ENCODE measurements around the gene TMEM269.
A peak's percentile ranks its signal among the peaks of the same experiment; 100 is the strongest.

The TMEM269 gene
- 0.48 to 0.84 reads per million in 2 donors for total RNA-seq

- DNase-seq = peak; percentile 13
Observed at GRCh38 chr1:42784946-42785693, at the start of gene TMEM269. TMEM269 (plus strand) TSS chr1:42784991; CDS start chr1:42789894, 4,903 bp downstream.

DNA sequence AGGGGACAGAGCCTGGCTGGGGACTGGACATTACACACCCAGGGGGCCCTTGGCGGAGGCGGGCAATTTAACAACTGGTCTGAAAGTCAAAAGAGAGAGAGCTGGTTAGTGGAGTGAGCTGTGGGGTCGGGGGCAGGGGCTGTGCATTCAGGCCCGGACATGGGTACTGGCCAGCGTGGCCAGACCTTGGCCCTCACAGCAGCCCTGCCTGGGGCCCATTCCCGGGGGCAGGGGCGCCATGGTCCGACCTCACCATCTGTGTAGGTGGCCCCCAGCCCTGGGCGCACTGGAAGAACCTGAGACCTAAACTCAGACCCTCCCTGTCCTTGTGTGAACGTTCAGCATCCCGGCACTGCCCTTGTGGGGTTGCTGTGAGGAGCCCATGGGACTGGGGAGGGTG lies 49.7 kb upstream of the TMEM269 start:
- DNase-seq = no peak

GRCh38 chr1:42735477-42736105 lies 49.2 kb upstream of the TMEM269 start:
- DNase-seq = no peak

DNA sequence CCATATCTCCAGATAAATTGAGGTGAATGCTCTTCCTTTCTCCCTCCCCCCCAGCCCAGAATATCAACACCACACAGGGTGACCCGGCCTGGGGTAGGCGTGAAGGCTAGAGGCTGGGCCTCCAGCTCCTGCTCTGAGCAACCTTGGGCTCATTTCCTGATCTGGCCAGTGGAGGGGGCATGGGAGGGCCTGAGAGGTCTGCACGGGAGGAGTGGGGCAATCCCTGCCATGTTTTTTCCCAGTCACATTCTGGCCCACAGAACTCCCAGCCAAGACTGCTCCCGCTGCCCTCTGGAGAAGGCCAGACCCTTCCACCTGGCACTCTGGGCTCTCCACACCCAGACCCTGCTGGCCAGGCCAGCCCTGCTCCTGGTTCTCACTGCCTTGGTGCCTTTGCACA lies 48.6 kb upstream of the TMEM269 start:
- DNase-seq = no peak

DNA sequence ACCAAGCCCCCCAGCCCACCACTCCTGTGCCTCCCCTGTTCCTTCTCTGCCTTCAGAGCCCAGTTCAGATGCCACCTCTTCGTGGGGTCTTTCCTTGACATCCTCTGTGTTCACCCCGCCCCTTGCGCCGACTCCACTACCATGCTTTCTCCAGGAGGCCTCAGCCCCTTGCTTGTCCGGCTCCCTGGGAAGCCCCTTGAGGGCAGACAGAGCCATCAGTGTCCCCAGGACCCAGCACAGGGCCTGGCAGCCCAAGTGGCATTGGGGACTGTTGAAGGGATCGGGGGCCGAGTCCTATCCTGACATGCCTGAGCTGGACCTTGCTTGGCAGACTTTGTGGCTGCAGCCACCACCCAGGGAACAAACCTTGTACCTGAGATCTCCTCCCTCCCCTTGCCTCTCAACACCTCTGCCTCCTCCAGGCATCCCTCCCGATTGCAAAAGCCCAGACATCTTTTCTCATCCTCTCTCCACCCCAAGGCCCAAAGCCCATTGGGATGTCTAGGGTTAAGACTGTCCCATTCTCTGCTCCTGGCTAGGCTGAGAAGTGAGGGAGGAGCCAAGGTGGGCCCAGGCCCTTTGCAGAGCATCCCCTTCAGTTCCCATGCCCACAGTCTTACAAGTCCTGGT lies 48.1 kb upstream of the TMEM269 start:
- no peak for DNase-seq

DNA sequence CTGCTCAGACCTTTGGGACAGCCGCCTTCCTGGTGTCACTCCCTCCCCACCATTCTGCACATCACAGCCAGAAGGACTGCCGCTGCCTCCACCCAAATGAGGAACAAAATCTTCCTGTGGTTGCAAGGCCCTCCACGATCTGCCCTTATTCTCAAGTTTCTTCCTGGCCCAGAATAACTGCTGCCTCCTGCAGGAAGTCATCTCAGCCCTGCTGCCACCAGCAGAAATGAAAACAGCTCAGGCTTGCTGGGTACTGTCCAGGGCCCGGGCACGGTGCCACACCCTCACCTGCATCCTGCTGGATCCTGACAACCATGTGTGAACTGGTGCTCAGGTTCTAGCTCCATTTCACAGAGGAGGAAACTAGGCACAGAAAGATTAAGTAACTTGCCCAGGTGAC lies 47.5 kb upstream of the TMEM269 start:
- DNase-seq = no peak

DNA sequence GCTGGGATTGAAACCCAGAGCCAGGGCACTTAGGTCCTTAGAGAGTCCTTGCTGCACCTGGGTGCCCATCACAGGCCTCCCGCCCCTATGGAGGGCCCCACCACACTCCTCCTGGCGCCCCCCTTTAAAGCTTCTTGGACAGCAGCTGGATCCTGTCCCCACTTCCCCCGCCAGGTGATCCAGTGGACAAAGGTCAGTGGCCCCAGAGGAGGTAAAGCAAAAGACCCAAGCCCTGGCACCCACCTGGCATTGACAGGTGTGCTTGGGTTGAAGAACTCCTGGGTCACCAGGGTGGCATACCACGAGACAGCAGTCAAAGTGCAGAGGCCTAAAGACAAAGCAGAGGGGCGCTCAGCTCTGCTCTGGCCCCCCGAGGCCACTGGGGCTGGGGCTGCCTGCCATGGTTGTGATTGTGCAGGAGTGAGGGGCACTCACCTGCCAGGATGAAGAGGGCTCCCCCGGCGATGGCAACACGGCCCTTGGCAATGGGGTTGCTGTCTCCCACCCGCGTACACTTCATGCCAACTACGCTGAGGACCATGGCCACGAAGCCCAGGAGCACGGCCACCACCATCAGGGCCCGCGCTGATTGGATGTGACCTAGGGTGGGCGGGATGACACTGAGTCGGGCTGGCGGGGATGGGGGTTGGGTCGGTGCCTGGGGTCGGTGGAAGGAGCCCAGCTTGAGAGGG lies 46.7 kb upstream of the TMEM269 start:
- no peak for DNase-seq

- no peak for DNase-seq
Observed at GRCh38 chr1:42738678-42739226, 46.0 kb upstream of the TMEM269 start.

- no peak for DNase-seq
Observed at GRCh38 chr1:42739753-42740700, 44.8 kb upstream of the TMEM269 start, which contains the start of gene CLDN19. CLDN19 (minus strand) TSS chr1:42740236; CDS start chr1:42740063, 173 bp downstream.

DNA sequence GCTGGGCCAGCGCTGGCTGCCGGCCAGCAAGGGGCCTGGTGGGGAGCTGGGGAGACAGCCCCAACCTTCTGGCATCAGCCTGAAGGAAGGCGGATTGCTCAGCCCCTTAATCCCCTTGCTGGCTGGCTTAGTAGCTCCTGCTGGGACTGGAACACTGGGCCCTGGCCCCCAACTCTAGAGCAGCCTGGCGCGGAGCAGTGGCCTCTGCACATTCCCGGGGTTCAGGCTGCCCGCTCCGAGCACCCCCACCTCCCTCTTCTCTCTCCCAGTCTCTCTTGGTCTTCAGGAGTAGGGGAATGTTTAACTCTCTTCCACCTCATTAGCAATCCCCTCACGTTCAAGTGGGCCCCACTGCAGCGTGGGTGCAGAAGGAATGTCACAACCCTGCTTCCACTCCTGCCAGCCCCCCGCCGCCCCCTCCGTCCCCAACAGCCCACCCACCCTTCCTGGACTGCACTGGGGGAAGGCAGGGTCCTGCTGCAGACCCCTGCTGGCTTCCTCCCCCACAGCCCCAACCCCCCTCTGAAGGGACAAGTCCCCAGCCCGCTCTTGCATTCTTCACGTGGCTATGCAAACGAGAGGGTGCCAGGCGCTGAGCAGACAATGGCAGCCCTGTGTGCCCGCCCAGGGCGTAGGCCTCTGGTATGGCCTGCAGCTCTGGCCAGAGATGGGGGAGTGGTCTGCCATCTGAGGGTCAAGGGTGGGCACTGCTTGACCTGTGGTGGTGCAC lies 43.8 kb upstream of the TMEM269 start:
- DNase-seq = no peak

- no peak for DNase-seq
Observed at GRCh38 chr1:42741706-42742105, 43.1 kb upstream of the TMEM269 start.

- DNase-seq = no peak
Observed at GRCh38 chr1:42742141-42742540, 42.6 kb upstream of the TMEM269 start.

- DNase-seq = no peak
Observed at GRCh38 chr1:42742617-42743316, 42.0 kb upstream of the TMEM269 start.

GRCh38 chr1:42743317-42744147 lies 41.3 kb upstream of the TMEM269 start:
- no peak for DNase-seq

- no peak for DNase-seq
Observed at GRCh38 chr1:42744148-42744413, 40.7 kb upstream of the TMEM269 start.

GRCh38 chr1:42745851-42746250 lies 38.9 kb upstream of the TMEM269 start:
- DNase-seq = no peak

DNA sequence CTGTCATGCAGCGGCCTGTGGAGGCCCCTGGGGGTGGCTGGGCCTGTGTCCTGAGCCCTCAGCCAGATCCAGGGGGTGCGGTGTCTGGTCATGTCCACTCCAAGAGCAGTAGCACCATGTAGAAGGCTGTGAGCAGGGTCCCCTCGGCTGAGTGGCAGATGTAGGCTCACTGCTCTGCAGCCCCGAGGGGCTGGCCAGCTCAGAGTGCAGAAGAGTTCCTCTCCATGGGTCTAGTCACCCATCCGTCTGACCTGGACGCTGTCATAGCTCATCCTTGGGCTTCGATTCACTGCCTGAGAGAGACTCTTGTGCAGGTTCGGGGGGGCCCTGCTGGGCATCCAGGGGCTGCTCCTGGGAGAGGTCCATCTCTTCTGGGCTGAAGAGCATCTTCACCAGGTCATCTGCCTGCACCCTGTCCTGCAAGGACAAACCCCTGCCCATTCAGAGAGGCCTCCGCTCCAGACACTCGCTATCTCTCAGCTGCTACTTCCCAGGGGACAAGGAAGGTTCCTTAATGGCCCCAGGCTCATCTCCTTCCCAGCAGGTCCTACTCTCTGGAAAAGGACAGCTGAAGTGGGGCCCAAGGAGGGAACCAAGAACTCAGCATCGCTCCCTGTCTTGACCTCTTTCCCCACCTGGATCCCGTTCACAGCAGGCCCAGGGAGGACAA lies 38.2 kb upstream of the TMEM269 start:
- no peak for DNase-seq

DNA sequence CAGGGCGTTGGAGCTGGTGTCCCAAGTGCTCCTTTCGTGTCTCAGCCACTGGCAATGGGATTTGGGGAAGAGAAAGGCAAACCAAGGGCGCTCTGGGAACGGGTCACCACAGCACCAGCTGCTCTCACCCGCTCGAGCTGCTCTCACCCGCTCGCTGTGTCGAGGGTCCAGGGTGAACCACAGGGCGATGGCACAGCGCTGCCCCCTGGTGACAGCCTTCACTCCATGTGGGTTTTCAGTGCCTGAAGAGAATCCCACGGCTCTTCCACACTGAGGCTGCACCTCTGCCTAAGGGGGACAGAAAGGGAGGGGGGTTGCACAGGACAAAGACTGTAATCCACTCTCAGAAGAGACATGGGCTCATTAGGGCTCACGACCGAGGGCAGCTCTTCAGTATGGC lies 37.7 kb upstream of the TMEM269 start:
- DNase-seq = peak; percentile 39

DNA sequence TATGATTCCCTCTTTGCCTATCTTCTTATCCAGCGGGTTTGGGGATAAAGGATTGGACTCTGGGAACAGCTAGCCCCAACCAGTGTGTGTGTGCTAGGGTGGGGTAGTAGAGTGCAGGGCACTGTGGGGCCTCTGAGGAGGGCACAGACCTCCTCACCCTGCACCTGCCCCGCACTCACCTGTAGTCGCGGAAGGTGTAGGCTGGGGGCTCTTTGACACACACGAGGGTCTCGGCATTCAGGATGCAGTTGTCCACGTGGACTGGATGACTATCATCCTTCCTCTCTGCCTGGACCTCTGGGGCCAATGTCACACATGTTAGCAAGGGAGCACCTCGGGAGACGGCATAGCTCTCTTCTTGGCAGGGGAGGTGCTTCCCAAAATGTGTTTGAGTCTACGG lies 36.8 kb upstream of the TMEM269 start:
- no peak for DNase-seq

Data from T-helper 9 cell (primary cell).